Activated B cell treated with CpG ODN at 0.5 μM for 24 hours (primary cell): Measurements from ENCODE around the gene MUC20. TPM values are rescaled to one million over a fixed set of nuclear protein-coding genes. Genes with fewer than 3 reads are reported as not detected.
"Not testable (repeated sequence)": the region's sequence is repeated elsewhere in the genome, so short reads cannot be mapped to it uniquely, and the experiment has no call there.

ENCODE experiments used
- ATAC-seq: fragments of 200-7000 bp; cut with Tn5 transposase; one replicate; pipeline ENCODE4 v1.10.0; 2021; ENCODE audit warnings: low read depth, mild to moderate bottlenecking, moderate library complexity
- CTCF ChIA-PET: fragments of 350-600 bp; sonication (Branson Sonifier 250); formaldehyde crosslinking; loops from one replicate; lab custom pipeline; 2021; ENCODE audit warnings: antibody characterized with exemption; lab: Charles Lee
- POLR2A ChIA-PET: fragments of 350-600 bp; sonication (Branson Sonifier 250); formaldehyde crosslinking; loops from one replicate; lab custom pipeline; 2021; ENCODE audit warnings: antibody characterized with exemption; lab: Charles Lee
- DNase-seq: peaks from one replicate; pipeline ENCODE4 v3.0.0; 2022
- H3K27ac Mint-ChIP-seq: one replicate; pipeline ENCODE4 v1.8.0; 2020; ENCODE audit warnings: mixed read lengths
- H3K27me3 Mint-ChIP-seq: one replicate; pipeline ENCODE4 v1.8.0; 2021; ENCODE audit warnings: mixed read lengths
- H3K36me3 Mint-ChIP-seq: one replicate; pipeline ENCODE4 v1.8.0; 2021; ENCODE audit warnings: low read depth, mixed read lengths
- H3K4me1 Mint-ChIP-seq: one replicate; pipeline ENCODE4 v1.8.0; 2021; ENCODE audit warnings: mixed read lengths
- H3K4me3 Mint-ChIP-seq: one replicate; pipeline ENCODE4 v1.8.0; 2020; ENCODE audit warnings: mild to moderate bottlenecking, mixed read lengths
- H3K9me3 Mint-ChIP-seq: one replicate; pipeline ENCODE4 v1.8.0; 2020; ENCODE audit warnings: mixed read lengths
- CTCF ChIP-seq: fragments of 200-600 bp; IDR thresholded peaks from one replicate; pipeline ENCODE4 v1.8.0; 2022; ENCODE audit warnings: antibody characterized with exemption, mild to moderate bottlenecking
- intact Hi-C: fragments of 100-400 bp; cut with micrococcal nuclease; formaldehyde crosslinking; loops from one replicate; pipeline ENCODE4 v1.15.1; 2024
- total RNA-seq: library from RNA; stranded (reverse); gene quantifications from 2 replicates; pipeline ENCODE4 v1.2.3, GENCODE V29; 2022

The MUC20 gene
- total RNA-seq, 1 donor from 2014 or later: 4.1 TPM

- peaks cover 4% of the 10 kb centered on the region for H3K9me3 Mint-ChIP-seq
- peaks cover 10% of the 10 kb centered on the region for H3K4me1 Mint-ChIP-seq
- H3K27me3 Mint-ChIP-seq: no peaks in the 10 kb centered on the region
- ChIA-PET CTCF (no interaction called here), POLR2A (no interaction called here)
- H3K4me3 Mint-ChIP-seq: no peak overlapping the region
- intact Hi-C loops: no loop called here
- ATAC-seq: no peak
- DNase-seq: no peak
- H3K36me3 Mint-ChIP-seq: no peaks in the 10 kb centered on the region
- no peak overlapping the region for H3K27ac Mint-ChIP-seq
- TF ChIP-seq CTCF: no peak
Observed at GRCh38 chr3:195777975-195778374, 57.2 kb downstream of the MUC20 start.

GRCh38 chr3:195781236-195781635 lies 60.5 kb downstream of the MUC20 start:
- H3K27me3 Mint-ChIP-seq, H3K36me3 Mint-ChIP-seq, CTCF ChIA-PET, H3K9me3 Mint-ChIP-seq, DNase-seq, H3K4me3 Mint-ChIP-seq, ATAC-seq, H3K27ac Mint-ChIP-seq, POLR2A ChIA-PET, intact Hi-C loops: not testable (repeated sequence)
- H3K4me1 Mint-ChIP-seq: peaks cover 17% of the 10 kb centered on the region

Other genes with a start within 250 kb of the MUC20 start
- 62.5 and 64.1 TPM in 2 replicates for gene PPP1R2, start 177.7 kb upstream of the MUC20 start, total RNA-seq
- 0.20 and 0.35 TPM in 2 replicates for gene APOD, start 137.0 kb upstream of the MUC20 start, total RNA-seq
- 0.09 TPM in 1 of 2 replicates, not detected in the other for gene MUC4, start 91.0 kb downstream of the MUC20 start, total RNA-seq
- 108 and 132 TPM in 2 replicates for gene TNK2, start 187.6 kb downstream of the MUC20 start, total RNA-seq